NCI-H2196 (cell line): ENCODE measurements around the gene LEMD1.
A peak's percentile ranks its signal among the peaks of the same experiment; 100 is the strongest.

Experiments
- DNase-seq: peaks from one replicate; lab custom pipeline; 2025; ENCODE audit not compliant: unreplicated experiment; lab: John Stamatoyannopoulos, UW

LEMD1 gene

GRCh38 chr1:205356440-205357139, 65.3 kb downstream of the LEMD1 start, which contains the start of gene KLHDC8A:
KLHDC8A (minus strand) TSS chr1:205356922; CDS start chr1:205343604, 13,318 bp downstream.
- no peak for DNase-seq

GRCh38 chr1:205355075-205355453, 66.8 kb downstream of the LEMD1 start:
- peak; percentile 76 for DNase-seq

GRCh38 chr1:205354259-205355074, 67.4 kb downstream of the LEMD1 start:
- DNase-seq = peak; percentile 77

- DNase-seq = no peak
Measured at GRCh38 chr1:205353612-205354011, 68.2 kb downstream of the LEMD1 start.

GRCh38 chr1:205353191-205353590, 68.7 kb downstream of the LEMD1 start:
- no peak for DNase-seq

GRCh38 chr1:205351984-205352713, 69.7 kb downstream of the LEMD1 start:
- DNase-seq = peak; percentile 77

GRCh38 chr1:205350691-205351141, 71.1 kb downstream of the LEMD1 start:
- no peak for DNase-seq

GRCh38 chr1:205350124-205350523, 71.7 kb downstream of the LEMD1 start:
- no peak for DNase-seq

GRCh38 chr1:205348554-205349487, 73.0 kb downstream of the LEMD1 start:
- no peak for DNase-seq

- DNase-seq = peak; percentile 47
Measured at GRCh38 chr1:205346956-205347574, 74.8 kb downstream of the LEMD1 start.

- DNase-seq = no peak
Measured at GRCh38 chr1:205345761-205346160, 76.1 kb downstream of the LEMD1 start.

GRCh38 chr1:205344066-205344928, 77.6 kb downstream of the LEMD1 start:
- DNase-seq = peak; percentile 66

GRCh38 chr1:205343431-205344065, 78.3 kb downstream of the LEMD1 start:
- no peak for DNase-seq

GRCh38 chr1:205342986-205343385, 78.9 kb downstream of the LEMD1 start:
- DNase-seq = no peak

GRCh38 chr1:205340676-205341075, 81.2 kb downstream of the LEMD1 start:
- DNase-seq = no peak

GRCh38 chr1:205339717-205340116, 82.1 kb downstream of the LEMD1 start:
- no peak for DNase-seq

GRCh38 chr1:205339197-205339702, 82.6 kb downstream of the LEMD1 start:
- DNase-seq = no peak

- no peak for DNase-seq
Measured at GRCh38 chr1:205338011-205338410, 83.8 kb downstream of the LEMD1 start.
